Measurements from ENCODE around the gene PRKN.

The PRKN gene

DNA sequence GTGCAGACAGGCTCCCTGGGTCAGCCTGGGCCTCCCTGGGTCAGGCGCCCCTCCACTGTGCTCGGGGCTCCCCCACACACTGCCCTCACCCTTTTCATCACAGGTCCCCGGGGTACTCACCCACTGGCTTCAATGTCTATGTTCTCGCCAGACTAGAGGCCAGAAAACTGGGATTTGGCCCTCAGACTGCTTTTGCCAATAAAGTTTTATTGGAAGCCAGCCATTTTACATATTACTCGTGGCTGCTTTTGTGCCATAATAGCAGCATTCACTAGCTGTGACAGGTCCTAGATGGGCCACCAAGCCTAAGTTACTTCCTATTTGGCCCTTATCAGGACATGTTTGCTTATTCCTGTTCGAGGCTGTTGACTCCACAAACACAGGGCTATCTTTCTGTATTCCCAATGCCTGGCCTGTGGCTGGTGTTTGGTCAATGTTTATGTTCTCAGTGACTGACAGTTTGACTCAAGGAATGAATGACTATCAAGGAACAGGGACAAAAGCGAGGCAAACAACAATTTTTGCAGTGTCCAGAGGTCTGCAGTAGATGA, 928.6 kb downstream of the PRKN start:
- DNase-seq (ENCODE audit: low spot score), result no peak

DNA sequence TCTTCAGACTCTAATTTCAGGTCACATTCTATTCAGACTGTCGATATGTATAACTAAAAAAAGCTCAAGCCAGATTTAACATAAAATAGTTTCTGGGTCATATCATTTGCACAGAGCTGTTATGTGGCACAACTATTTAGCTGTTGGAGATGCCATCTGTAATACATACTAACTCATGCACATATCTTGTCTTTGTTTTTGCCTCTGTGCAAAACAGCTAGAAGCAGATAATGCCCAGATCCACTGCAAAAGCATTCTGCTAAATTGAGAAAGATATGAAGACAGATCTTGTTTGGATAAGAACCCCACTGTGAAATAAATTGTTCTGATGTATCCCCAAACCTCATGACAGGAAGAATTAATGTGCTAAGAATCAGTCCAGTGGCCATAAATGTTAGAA, 930.9 kb downstream of the PRKN start:
- no peak for DNase-seq (ENCODE audit: low spot score)

DNA sequence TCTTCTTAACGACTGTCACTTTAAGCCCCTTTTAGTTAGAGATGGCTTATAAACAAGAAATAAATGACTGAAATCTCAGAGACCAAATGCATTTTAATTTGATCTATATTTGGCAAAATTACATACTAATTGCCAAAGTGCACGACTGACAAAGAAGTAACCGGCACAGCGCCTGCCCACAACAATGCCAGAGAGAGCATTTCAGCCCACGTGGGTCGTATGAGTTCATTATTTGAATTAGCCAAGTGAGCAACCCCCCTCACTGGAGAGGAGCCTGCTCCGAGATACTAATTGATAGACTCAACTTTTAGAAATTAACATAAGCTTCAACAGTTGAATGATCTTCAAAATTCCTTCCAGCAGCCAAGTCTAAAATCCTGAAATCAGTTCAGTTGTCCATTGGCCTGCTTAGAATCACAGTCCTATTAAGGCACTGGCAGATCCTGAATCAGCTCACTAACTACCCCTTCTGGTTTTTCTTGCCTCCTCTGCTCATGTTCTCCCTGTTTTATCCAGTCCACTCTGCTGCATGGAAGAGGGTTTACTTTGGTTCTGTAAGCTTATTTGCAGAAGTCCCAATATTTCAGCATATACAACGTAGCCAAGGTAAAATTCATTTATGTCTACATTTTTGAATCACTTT, 934.6 kb downstream of the PRKN start:
- DNase-seq (ENCODE audit: low spot score), result no peak

DNA sequence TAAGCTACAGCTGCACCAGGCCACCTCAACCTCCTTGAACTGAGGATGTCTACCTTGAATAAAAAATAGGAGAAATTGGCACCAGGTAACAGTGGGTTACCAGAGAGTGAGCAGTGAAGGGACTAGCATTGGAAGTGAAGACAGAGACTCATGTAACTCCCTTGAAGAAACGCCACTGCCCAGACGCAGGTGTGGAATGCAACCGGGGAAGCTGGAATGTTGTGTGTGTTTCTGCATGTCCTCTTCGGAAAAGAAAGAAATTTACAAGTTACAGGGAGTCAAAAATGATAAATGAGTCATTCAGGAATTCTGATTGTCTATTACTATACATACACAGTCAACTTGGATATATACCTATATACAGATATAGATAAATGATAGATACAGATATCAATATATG, 939.0 kb downstream of the PRKN start:
- no peak for DNase-seq (ENCODE audit: low spot score)

DNA sequence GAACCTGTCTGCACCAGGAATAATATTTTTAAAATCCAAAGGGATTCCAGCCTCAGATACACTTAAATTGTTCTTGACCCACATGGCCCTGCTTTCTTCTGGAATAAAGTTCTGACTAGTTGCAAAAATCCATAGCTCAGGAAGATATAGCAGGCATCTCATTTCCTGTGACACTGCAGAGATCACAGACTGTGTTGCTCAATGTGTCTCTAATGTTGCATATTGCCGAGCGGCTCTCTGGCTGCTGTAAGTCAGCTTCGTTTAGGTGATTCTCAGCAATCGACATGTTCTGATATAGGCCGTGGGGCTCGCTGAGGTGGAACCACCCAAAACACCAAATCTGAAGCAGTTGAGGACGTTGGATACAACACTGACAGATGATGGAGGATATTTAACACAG, 955.4 kb downstream of the PRKN start:
- DNase-seq (ENCODE audit: low spot score), result no peak

DNA sequence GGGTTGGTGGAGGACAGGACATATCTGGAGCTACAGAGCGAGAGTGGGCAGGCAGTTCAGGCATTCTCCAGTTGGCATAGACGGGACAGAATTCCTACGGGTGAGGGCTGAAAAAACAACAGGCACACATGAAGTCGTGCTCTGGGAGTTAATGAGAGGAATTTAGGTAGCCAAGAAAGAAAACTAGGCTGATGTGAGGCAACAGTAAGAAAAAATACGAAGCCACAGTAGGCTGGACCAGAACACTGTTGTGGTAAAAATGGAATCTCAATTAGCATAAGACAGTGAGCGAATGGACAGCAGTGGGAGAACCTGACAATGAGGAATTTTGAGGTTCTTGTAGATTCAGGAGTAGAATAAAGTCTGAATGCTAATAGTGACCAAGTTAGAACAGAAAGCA, 965.6 kb downstream of the PRKN start:
- DNase-seq (ENCODE audit: low spot score), result no peak

DNA sequence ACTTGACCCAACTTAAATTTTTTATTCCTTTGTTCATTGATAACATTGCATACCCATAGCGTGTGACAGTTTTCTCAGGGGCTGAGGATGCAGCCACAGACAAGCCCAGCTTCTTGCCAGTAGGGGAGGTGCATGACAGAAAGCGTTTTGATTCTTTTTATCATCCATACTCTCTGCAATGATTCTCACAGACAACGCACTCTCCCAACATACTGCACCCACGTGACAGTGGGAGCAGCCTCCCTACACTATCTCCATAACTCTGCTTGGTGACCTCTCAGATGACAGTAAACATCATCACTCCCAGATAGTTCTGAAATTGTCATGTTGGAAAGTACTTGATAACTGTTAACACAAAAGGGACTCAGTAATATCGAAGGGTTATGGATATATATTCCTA, 972.5 kb downstream of the PRKN start:
- DNase-seq (ENCODE audit: low spot score), result no peak

DNA sequence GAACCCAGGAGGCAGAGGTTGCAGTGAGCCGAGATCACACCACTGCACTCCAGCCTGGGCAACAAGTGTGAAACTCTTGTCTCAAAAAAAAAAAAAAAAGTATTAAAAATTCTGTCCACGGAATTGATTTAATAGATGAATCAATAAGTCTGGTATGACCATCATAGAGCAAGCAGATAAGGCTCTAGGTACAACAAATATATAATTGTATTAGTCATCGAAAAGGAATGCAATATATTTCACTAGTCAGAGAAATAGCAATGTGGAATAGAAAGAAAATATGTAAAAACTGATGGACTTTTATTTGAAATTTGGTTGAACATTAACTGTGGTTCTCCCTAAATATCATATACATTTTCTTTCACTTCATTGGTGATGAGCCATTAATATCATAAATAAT, 976.9 kb downstream of the PRKN start:
- no peak for DNase-seq (ENCODE audit: low spot score)

DNA sequence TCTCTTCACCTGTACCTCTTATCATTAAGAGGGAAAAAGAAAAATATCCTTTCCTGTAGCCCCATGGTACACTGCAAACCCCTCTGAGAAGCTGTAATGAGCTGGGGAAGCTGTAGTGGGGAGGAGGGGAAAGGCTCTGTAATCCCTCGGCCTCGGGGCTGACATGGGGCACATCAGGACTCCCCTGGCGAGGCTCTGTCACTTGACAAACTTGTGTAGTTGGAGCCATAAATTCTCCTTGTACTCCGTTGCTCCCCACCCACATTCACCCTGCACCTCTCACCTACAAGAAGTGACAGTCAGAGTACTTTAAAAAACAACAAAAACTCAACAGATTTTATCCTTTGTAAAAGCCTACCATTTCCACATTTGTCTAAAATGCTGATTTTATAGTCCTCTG, 978.0 kb downstream of the PRKN start:
- DNase-seq (ENCODE audit: low spot score), result no peak

DNA sequence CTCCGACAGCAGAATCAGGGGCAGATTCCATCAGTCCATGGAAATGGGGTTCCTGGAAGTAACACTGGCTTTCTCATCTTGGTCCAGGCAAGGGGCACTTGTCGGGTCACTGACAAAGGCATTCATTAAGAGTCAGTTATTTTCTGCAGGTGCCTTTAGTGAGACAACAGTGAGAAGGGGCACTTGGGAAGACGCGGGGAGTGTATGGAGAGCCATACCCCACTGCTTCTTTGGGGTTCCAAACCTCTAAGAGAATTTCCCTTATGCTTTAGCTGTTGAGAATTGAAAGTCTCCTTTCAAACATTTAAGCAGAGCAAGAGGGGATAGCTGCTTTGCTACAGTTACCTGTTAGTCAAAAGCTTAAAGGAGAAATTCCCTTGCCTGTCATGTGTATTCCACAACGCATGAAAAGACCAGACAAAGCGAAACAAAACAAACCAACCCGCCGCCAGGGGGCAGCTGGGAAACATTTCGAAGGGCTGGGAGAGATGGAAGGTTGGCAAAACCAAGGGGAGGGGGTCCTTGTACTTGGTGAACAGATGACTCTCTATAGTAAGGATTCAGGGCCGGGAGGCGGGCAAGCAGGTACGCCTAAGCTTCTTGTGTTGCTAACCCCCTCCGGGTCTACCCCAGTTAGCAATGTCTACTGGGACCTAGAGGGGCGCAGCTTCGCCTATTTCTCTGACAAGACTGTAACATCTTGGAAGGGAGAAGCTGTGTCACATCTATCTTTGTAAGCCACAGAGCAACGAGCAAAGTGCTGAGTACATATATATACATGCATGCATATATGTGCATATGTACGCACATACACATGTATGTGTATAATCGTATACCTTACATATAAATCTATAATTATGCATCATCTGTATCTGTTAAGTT, 978.8 kb downstream of the PRKN start:
- DNase-seq (ENCODE audit: low spot score), result no peak

DNA sequence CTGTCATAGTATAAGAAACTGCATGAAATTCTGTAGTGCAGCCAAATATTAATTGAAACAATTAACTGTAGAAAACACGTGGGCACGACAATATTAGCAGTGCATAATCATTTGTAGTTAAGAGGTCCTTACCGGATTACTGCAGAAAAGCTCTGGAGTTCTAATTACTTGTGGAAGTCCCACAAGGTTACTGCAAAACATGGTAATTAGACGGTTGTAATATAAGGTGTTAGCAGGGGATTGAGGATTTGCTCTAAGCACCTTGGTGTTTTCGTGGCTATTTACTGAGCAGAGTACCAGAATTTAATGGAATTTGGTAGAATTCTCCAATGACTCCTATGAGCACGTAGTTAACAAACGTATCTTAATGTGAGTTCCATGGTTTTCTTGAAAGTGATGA, 980.1 kb downstream of the PRKN start:
- DNase-seq (ENCODE audit: low spot score), result no peak

DNA sequence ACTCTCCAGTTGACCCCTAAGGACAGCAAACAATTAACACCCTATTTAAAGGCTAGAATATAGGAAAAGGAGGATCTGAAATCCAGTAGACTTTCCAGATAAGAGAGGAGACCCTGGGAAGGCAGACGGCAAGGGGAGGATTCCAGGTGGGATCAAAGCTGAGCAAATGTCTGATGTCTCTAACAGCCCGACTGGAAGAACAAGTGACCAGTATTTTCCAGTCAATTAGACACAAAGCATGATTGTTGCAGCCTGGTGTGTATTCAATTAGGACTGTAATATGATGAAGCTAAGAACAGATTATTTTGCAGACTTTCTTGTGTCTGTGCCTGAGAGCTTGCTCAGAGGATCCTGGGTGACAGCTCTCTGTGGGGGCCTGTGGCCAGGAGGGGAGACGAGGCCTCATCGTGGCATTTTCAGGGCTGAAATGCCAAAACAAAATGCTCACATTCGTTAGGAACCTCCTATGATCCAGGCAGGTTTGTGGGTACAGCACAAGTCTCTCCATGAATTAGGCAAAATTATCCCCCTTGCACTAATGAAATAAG, 981.9 kb downstream of the PRKN start:
- no peak for DNase-seq (ENCODE audit: low spot score)

DNA sequence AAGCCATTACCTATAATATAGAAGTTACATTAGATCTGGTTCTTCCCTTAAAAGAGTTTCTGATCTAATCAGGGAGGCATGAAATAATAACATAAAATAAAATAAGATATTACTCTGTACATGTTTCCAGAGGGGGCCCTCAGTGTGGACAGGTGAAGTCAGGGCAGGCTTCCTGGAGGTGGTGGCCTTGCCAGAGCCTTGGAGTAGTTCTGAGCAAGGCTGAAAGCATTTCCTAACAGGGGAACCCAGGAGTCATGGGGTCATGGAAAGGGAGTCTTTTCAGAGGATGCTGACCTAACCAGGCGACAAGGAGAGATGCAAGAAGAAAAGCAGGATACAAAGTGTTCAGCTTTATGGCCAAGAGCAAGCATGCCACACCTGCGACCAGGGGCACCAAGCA, 982.4 kb downstream of the PRKN start:
- DNase-seq (ENCODE audit: low spot score), result no peak

DNA sequence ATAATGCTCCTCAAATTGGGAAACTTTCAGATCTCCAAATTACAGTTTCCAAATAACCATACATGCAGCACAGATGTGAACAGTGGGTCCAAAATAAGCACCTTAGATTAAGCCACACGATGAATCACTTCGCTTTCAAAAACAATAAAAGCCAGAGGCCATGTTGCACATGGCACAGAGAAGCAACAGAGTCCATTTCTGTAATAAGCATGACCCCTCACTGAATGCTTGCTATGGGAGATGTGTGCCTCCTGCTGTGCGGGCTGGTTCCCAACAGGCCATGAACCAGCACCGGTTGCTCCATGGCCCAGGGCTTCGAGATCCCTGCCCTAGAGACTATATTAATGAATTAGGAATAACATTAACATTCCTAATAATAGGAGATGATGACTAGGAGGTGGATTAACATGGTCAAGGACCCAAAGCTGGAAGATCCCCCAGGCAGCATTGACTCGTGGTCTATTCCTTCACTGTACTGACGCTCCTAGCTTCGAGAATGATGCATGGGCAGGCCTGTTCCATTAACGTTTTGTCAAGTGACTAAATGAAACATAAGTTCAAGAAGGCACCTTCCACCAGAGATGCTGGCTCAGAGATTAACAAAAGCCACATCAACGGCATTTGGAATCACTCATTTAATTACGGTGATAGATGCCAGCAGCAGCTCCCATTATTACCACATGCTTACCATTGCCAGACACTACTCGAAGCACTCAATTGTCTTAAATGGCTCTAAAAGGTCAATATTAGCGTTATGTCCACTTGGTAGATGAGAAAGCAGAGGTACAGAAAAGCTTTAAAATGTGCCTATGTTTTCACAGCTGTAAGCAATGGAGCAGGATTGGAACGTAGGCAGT, 983.1 kb downstream of the PRKN start:
- DNase-seq (ENCODE audit: low spot score), result no peak

DNA sequence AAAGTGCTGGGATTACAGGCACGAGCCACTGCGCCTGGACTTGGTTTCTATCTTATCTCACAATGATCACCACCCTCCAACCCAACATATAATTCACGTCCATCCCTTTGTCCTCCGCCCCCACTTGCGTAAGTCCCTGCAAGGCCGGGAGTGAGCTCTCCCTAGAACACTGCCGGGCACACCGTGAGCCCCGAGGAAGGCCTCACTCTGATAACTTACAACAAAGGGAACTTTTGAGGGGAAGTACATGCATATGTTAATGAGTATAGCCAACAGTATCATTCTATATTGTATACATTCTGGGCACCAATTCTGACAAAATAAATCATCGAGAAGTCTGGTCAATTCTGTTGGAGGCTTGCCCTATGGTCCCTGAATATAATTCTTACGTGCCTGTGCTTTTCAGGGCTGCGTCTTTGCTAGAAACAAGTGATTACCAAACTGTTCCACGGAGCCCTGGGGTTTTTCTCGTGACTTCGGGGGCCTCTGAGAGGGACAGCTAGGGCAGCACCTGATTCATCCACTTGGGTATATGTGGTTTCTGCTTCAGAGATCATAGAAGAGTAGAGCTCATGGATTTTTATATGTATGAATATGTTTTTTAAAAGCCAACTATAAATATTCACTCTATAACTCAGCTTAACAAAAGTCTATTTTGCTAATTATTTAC, 983.9 kb downstream of the PRKN start:
- no peak for DNase-seq (ENCODE audit: low spot score)

DNA sequence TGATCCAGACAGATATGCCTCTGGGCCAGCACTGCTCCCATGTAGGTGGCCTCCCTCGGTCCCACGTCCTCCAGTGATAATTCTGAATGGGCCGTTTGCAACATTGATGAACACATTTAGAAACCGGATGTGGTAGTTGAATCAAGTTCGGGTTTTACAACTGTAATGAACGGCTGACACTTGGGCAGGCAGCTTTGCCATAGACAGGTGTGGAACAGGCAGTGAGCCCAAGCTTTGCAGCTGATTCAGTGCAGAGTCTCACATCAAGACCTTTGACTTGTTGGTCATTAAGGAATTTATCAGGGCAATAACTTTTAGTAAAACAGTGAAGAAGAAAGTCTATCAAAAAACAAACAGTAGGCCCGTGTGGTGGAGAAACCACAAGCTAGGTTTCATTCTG, 987.1 kb downstream of the PRKN start:
- no peak for DNase-seq (ENCODE audit: low spot score)

DNA sequence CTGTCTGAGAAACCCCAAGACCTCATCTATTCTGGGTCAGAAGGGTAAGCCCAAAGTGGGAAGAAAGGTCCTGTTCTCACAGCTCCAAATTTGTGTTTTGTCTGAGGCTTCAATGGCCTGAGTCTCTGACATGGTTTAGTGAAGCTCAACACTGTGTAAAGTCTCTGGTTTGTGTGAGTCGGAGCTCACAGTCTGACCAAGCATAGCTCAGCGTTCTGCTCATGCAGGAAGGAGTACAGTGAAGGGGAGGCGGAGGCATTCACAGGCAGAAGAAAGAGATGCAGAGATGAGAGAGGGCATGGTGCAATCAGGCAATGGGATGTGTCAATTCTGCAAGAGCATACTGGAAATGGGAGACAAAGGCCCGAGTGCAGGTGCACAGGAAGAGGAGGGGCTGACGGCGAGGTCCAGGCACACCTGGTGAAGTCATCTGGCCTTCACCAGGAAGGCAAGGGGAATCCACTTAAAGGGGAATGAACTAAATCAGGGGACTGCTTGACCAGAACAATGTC, 990.7 kb downstream of the PRKN start:
- DNase-seq (ENCODE audit: low spot score), result no peak

DNA sequence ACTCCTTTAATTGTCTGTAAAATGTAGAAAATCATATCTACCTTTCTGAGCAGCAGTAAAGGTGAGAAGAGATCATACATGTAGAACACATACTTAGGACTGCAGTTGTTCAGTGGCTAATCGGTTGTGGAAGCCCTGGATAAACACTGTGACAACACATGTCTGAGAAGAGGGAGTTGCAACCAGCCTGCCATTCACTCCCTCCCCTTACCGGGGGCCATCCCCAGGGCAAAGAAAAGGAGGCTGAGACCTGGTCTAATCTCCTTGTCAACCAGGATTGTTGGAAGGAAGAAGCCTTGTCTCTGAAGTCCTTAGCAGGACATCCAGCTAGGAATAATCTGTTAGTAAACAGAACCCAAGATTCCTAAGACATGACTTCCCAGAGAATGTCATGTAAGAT, 991.2 kb downstream of the PRKN start:
- no peak for DNase-seq (ENCODE audit: low spot score)

DNA sequence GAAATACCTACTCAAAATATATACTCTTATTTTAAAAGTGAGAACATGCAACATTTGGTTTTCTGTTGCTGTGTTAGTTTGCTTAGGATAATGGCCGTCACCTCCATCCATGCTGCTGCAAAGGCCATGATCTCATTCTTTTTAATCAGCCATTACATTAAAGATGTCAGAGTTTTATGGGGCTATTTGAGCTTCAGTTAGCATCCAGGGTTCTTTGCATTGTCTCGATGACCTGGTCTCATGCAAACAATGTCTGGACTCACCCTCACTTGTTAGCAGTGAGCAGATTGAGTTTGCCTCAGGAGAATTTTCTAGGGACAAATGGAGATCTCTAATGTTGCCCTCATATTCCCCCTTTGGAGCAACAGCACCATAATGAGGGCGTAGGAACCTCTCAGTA, 995.0 kb downstream of the PRKN start:
- DNase-seq (ENCODE audit: low spot score), result no peak

DNA sequence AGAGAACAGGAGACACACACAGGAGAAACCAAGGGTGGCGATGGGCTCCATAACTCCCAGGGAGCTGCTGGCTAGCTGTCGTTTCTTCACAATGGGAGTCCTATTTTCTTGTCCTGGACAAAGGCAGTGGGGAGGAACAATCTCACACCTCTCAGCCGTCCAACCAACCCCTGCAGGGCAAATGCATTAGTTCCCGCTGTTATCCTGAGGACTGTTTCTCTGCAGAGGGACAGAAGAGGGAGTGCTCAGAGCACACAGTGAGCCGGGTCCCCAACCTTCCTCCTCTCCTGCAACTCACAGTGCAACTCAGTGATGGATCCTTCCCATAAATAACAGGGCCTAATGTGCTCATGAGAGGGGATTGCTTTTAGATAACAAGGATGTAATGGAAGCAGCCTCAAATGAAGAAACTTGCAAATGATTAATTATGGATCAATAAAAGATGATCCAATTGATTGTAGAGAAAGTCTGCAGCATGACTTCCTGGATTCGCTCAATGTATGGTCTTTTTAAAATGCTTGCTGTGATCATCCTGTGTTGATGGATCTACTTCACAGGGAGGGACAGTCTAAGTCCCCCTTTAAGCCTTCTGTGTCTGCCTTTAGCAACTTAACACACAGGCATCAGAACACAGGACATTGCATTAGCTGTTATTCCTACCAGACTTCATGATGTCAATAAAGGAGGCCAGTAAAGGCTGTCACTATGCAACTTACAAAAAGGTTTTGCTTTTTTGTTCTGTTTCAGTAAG, 1000.3 kb downstream of the PRKN start:
- no peak for DNase-seq (ENCODE audit: low spot score)

DNA sequence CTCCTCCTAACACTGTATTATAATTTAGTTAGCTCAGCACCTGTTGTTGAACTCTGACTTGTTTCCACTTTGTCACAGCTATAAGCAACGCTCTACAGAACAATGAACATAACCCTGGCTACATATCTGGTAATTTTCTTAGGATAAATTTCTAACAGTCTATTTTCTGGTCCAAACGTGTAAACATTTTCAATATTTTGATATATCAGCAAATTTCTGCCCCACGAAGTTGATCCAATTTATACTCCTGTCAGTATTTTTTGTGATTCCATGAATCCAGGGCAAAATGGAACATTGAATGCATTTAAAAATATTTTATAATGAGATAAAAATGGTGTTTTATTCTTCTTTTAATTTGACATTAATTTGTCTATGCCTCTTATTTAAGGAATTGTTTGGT, 1005.2 kb downstream of the PRKN start:
- DNase-seq (ENCODE audit: low spot score), result no peak
